Smooth muscle cell (in vitro differentiated cells): Measurements from ENCODE around the gene TMEM87B. TPM values are rescaled to one million over a fixed set of nuclear protein-coding genes. Genes with fewer than 3 reads are reported as not detected.

Experiments used
- DNase-seq: peaks from one replicate; lab custom pipeline; 2025; ENCODE audit not compliant: unreplicated experiment; lab: John Stamatoyannopoulos, UW
- H2AFZ ChIP-seq: fragments of 200-600 bp; sonication (generic); 2 replicates; pipeline ENCODE4 v1.6.0; 2016; ENCODE audit warnings: antibody characterized with exemption, low read depth, mild to moderate bottlenecking
- H3F3A ChIP-seq: fragments of 200-600 bp; sonication (generic); 2 replicates; pipeline ENCODE4 v1.6.0; 2017; ENCODE audit warnings: antibody characterized with exemption, low read depth
- H3K27ac ChIP-seq: fragments of 200-600 bp; sonication (generic); 2 replicates; pipeline ENCODE4 v1.5.1; 2016; ENCODE audit warnings: low read depth, mild to moderate bottlenecking
- H3K27me3 ChIP-seq: fragments of 200-600 bp; sonication (generic); 2 replicates; pipeline ENCODE4 v1.6.1; 2016; ENCODE audit warnings: low read depth, mild to moderate bottlenecking
- H3K36me3 ChIP-seq: fragments of 200-600 bp; sonication (generic); 2 replicates; pipeline ENCODE4 v1.5.1; 2016; ENCODE audit warnings: low read depth
- H3K4me1 ChIP-seq: fragments of 200-600 bp; sonication (generic); 2 replicates; pipeline ENCODE4 v1.5.1; 2016; ENCODE audit warnings: low read depth
- H3K4me2 ChIP-seq: fragments of 200-600 bp; sonication (generic); 2 replicates; pipeline ENCODE4 v1.6.0; 2016; ENCODE audit warnings: mild to moderate bottlenecking
- H3K4me3 ChIP-seq: fragments of 200-600 bp; sonication (generic); 2 replicates; pipeline ENCODE4 v1.5.1; 2016; ENCODE audit warnings: mild to moderate bottlenecking
- H3K79me2 ChIP-seq: fragments of 200-600 bp; sonication (generic); 2 replicates; pipeline ENCODE4 v1.6.0; 2016; ENCODE audit warnings: low read depth, mild to moderate bottlenecking
- H3K9ac ChIP-seq: fragments of 200-600 bp; sonication (generic); 2 replicates; pipeline ENCODE4 v1.6.0; 2016; ENCODE audit warnings: low read depth
- H3K9me3 ChIP-seq: fragments of 200-600 bp; sonication (generic); replicated peaks from 2 replicates; pipeline ENCODE4 v1.5.1; 2016; ENCODE audit warnings: low read depth
- H4K20me1 ChIP-seq: fragments of 200-600 bp; sonication (generic); 2 replicates; pipeline ENCODE4 v1.6.0; 2016; ENCODE audit warnings: low read depth
- WGBS: methylation state at CpG from one replicate; pipeline ENCODE4 v1.1.7; 2016; ENCODE audit warnings: low lambda C conversion rate; 5-methylcytosine and 5-hydroxymethylcytosine counted together
- polyA plus RNA-seq: library from polyadenylated mRNA; unstranded; fragments of >200 nt; fragmentation: Nextera tagmentation; extraction: Ambion mirVana; gene quantifications from 2 replicates; pipeline ENCODE4 v1.2.1, GENCODE V29; 2016
- total RNA-seq: library from RNA; depleted of rRNA; stranded (reverse); fragments of >200 nt; gene quantifications from 2 replicates; pipeline ENCODE4 v1.2.3, GENCODE V29; 2014
- TF ChIP-seq, protein P1 (sequence below): fragments of 200-600 bp; sonication (generic); IDR thresholded peaks from 2 replicates; pipeline ENCODE4 v1.5.1; 2017; ENCODE audit warnings: borderline replicate concordance, mild to moderate bottlenecking, antibody characterized with exemption; ENCODE audit not compliant: insufficient read depth, poor library complexity, severe bottlenecking

TMEM87B gene
- total and polyA plus RNA-seq, 2 experiments from 2014 or later: 27.2 to 109 TPM

DNA sequence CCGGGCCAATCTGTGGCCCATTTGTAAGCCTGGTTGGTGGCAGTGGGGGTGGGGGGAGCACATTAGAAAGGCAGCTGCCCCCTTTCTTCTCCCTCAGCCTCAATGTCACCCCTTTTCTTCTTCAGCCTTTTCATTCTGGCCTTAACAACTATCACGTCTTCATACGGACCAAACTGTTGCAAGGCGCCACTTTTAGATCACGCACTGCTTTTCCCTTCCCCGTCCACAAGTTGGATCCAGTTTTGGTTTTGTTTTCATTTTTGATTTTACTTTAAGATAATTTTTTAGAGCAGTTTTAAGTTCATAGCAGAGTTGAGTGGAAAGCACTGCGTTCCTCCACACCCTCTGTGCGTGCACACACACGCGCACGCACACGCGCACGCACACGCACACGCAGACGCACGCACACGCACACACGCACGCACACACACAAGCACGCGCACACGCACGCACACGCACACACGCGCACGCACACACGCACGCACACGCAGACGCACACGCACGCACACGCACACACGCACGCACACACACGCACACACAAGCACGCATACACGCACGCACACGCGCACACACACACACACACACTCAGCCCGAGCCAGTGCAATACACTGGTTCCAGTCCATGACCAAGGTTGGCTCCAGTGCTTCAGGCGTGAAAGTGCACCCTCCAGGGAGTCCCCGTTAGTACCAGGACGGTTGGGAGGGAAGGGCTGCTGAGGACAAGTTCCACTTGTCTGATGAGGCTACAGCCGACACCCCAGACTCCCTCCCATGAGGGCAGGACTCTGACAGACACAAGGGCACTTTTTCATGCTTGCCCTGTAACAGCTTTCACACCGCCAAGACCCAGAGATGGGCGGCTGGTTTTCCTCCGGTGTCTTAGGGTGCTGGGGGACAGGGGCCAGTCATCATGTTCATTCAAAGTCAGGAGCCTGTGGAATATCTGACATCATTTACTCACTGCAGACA lies 105.5 kb downstream of the TMEM87B start:
- no peak overlapping the region for H3K9ac ChIP-seq
- H3K4me3 ChIP-seq: no peak overlapping the region
- no peak overlapping the region for H3K27ac ChIP-seq

GRCh38 chr2:112161431-112162145 lies 106.5 kb downstream of the TMEM87B start:
- 91% methylated on average over 9 of the region's 9 CpGs for WGBS
- H3K4me1 ChIP-seq: peaks cover 3% of the 10 kb centered on the region
- H3K9me3 ChIP-seq: no peaks in the 10 kb centered on the region
- H3K4me3 ChIP-seq: no peak overlapping the region
- H4K20me1 ChIP-seq: no peaks in the 10 kb centered on the region
- no peaks in the 10 kb centered on the region for H3K36me3 ChIP-seq
- no peaks in the 10 kb centered on the region for H3K27me3 ChIP-seq
- H3K9ac ChIP-seq: no peak overlapping the region
- DNase-seq: no peak
- H3F3A ChIP-seq: no peaks in the 10 kb centered on the region
- TF ChIP-seq, protein P1, sequence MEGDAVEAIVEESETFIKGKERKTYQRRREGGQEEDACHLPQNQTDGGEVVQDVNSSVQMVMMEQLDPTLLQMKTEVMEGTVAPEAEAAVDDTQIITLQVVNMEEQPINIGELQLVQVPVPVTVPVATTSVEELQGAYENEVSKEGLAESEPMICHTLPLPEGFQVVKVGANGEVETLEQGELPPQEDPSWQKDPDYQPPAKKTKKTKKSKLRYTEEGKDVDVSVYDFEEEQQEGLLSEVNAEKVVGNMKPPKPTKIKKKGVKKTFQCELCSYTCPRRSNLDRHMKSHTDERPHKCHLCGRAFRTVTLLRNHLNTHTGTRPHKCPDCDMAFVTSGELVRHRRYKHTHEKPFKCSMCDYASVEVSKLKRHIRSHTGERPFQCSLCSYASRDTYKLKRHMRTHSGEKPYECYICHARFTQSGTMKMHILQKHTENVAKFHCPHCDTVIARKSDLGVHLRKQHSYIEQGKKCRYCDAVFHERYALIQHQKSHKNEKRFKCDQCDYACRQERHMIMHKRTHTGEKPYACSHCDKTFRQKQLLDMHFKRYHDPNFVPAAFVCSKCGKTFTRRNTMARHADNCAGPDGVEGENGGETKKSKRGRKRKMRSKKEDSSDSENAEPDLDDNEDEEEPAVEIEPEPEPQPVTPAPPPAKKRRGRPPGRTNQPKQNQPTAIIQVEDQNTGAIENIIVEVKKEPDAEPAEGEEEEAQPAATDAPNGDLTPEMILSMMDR: no peak
- H3K4me2 ChIP-seq: no peak overlapping the region
- H3K79me2 ChIP-seq: no peaks in the 10 kb centered on the region
- no peak overlapping the region for H3K27ac ChIP-seq
- H2AFZ ChIP-seq: no peak overlapping the region

More for the DNA sequence above, 105.5 kb downstream of the TMEM87B start:
- TF ChIP-seq, protein P1: no peak
- Histone ChIP-seq H3K79me2 (no peaks in the 10 kb centered on the region), H3K4me2 (no peak overlapping the region), H4K20me1 (no peaks in the 10 kb centered on the region), H3K27me3 (no peaks in the 10 kb centered on the region), H3F3A (no peaks in the 10 kb centered on the region), H2AFZ (no peak overlapping the region), H3K36me3 (no peaks in the 10 kb centered on the region), H3K4me1 (peaks cover 9% of the 10 kb centered on the region), H3K9me3 (no peaks in the 10 kb centered on the region)
- WGBS: 94% methylated on average over 27 of the region's 52 CpGs
- DNase-seq: no peak

DNA sequence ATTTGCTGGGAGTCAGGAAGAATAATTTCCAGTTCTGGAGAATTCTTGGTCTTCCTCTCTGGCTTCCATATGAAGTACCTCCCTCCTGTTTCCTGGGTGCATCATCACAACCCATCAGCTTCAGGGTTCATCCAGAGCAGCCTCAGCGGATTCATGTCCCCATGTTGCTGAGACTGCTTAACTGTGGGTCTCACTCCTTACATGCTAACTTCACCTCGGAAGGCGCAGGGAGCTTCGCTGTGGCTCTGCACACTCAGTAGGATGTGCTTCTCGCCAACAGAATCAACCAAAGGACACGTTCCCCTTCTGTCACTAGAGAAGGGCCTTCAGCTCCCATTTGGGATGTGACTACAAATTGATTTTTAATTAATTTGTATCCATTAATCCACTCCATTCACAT lies 107.3 kb downstream of the TMEM87B start:
- Histone ChIP-seq H3K9me3 (no peaks in the 10 kb centered on the region), H3K27ac (no peak overlapping the region), H3K4me1 (no peaks in the 10 kb centered on the region), H3K27me3 (no peaks in the 10 kb centered on the region), H2AFZ (no peak overlapping the region), H3K36me3 (no peaks in the 10 kb centered on the region), H4K20me1 (no peaks in the 10 kb centered on the region), H3F3A (no peaks in the 10 kb centered on the region), H3K4me3 (no peak overlapping the region), H3K4me2 (no peak overlapping the region), H3K9ac (no peak overlapping the region), H3K79me2 (no peaks in the 10 kb centered on the region)
- WGBS: 98% methylated on average over 6 of the region's 6 CpGs
- no peak for DNase-seq
- TF ChIP-seq, protein P1: no peak
